K562 (cell line): ENCODE results near the gene RPS19BP1. TPM values are rescaled to one million over a fixed set of nuclear protein-coding genes. Genes with fewer than 3 reads are reported as not detected.

Experiments used
- ESRRA ChIP-seq: fragments of 450-650 bp; IDR thresholded peaks from 2 replicates; pipeline ENCODE4 v1.6.1; 2014; ENCODE audit warnings: low read depth, mild to moderate bottlenecking, moderate library complexity, borderline replicate concordance
- ETS1 ChIP-seq: conservative IDR thresholded peaks from 2 replicates; pipeline ENCODE4 v1.6.1; 2011; ENCODE audit warnings: low read depth, mild to moderate bottlenecking, low read length; ENCODE audit not compliant: control insufficient read depth
- ETV6 ChIP-seq, 3 experiments: fragments of 150-350 bp in 1 of 3; sonication (generic) in 1 of 3; formaldehyde crosslinking in 1 of 3; IDR thresholded peaks; 2 replicates each; pipeline versions ENCODE4 v1.6.1 to v1.8.0; 2014 to 2022; ENCODE audit warnings: borderline replicate concordance in 2 of 3, low read depth in 2 of 3, antibody characterized with exemption in 1 of 3, low read length in 1 of 3, mild to moderate bottlenecking in 1 of 3, missing genetic modification reagents in 1 of 3
- FOXA3 ChIP-seq, 2 experiments: fragments of 450-650 bp in 1 of 2; sonication (generic) in 1 of 2; formaldehyde crosslinking; IDR thresholded peaks in 1 of 2; conservative IDR thresholded peaks in 1 of 2; 2 replicates each; pipeline versions ENCODE4 v1.4.0 to v1.8.0; 2020 to 2022; ENCODE audit warnings: mild to moderate bottlenecking in 2 of 2, missing genetic modification reagents in 1 of 2
- FOXP1 ChIP-seq: sonication (generic); formaldehyde crosslinking; IDR thresholded peaks from 2 replicates; pipeline ENCODE4 v1.8.0; 2022; ENCODE audit warnings: mild to moderate bottlenecking, missing genetic modification reagents
- GATAD2B ChIP-seq: fragments of 450-650 bp; IDR thresholded peaks from 2 replicates; pipeline ENCODE4 v1.6.1; 2017; ENCODE audit warnings: mild to moderate bottlenecking, borderline replicate concordance
- ILK ChIP-seq: fragments of 450-650 bp; IDR thresholded peaks from 2 replicates; pipeline ENCODE4 v1.6.1; 2016; ENCODE audit warnings: missing genetic modification characterization, low read depth, mild to moderate bottlenecking, missing compliant biosample characterization, moderate library complexity, borderline replicate concordance
- NFYB ChIP-seq: IDR thresholded peaks from 2 replicates; pipeline ENCODE4 v1.6.1; 2011; ENCODE audit warnings: mild to moderate bottlenecking, moderate library complexity; ENCODE audit not compliant: insufficient read length; ENCODE audit errors: extremely low read depth
- NR2C1 ChIP-seq, 2 experiments: fragments of 450-650 bp; IDR thresholded peaks; 2 replicates each; pipeline ENCODE4 v1.6.1; 2017; ENCODE audit warnings: mild to moderate bottlenecking in 2 of 2, antibody characterized with exemption in 1 of 2, inconsistent platforms in 1 of 2, missing compliant biosample characterization in 1 of 2, missing genetic modification characterization in 1 of 2
- PHF20 ChIP-seq: fragments of 450-650 bp; IDR thresholded peaks from 2 replicates; pipeline ENCODE4 v1.6.1; 2018; ENCODE audit not compliant: partially characterized antibody
- RAD21 ChIP-seq, 2 experiments: fragments of 250-450 bp in 1 of 2; fragments of 450-650 bp in 1 of 2; sonication (Bioruptor Pico) in 1 of 2; formaldehyde crosslinking in 1 of 2; IDR thresholded peaks in 1 of 2; conservative IDR thresholded peaks in 1 of 2; 2 replicates each; pipeline versions ENCODE4 v1.4.0 to v1.8.0; 2020 to 2022; ENCODE audit warnings: mild to moderate bottlenecking in 2 of 2, moderate library complexity in 1 of 2
- SIRT6 ChIP-seq: IDR thresholded peaks from one replicate; pipeline ENCODE4 v1.6.1; 2012; ENCODE audit warnings: low read depth, mild to moderate bottlenecking, control low read depth, inconsistent platforms, low read length, moderate library complexity
- WHSC1 ChIP-seq: IDR thresholded peaks from one replicate; pipeline ENCODE4 v1.6.1; 2012; ENCODE audit warnings: low read length, control low read depth, inconsistent platforms
- ZNF133 ChIP-seq: fragments of 250-450 bp; sonication (Bioruptor Pico); IDR thresholded peaks from 2 replicates; pipeline ENCODE4 v1.4.0; 2020; ENCODE audit warnings: mild to moderate bottlenecking
- ZNF324 ChIP-seq: fragments of 250-450 bp; sonication (Bioruptor Pico); IDR thresholded peaks from 2 replicates; pipeline ENCODE4 v1.4.0; 2020; ENCODE audit warnings: mild to moderate bottlenecking
- ZNF347 ChIP-seq: fragments of 450-650 bp; formaldehyde crosslinking; IDR thresholded peaks from 2 replicates; pipeline ENCODE4 v1.4.0; 2020; ENCODE audit warnings: low read depth, mild to moderate bottlenecking, moderate library complexity
- ZNF41 ChIP-seq: fragments of 250-450 bp; sonication (Bioruptor Pico); conservative IDR thresholded peaks from 2 replicates; pipeline ENCODE4 v1.4.0; 2020; ENCODE audit warnings: mild to moderate bottlenecking
- ZNF449 ChIP-seq: fragments of 250-450 bp; sonication (Bioruptor Pico); IDR thresholded peaks from 2 replicates; pipeline ENCODE4 v1.8.0; 2022; ENCODE audit warnings: moderate library complexity, mild to moderate bottlenecking, inconsistent platforms
- ZNF778 ChIP-seq: fragments of 450-650 bp; formaldehyde crosslinking; IDR thresholded peaks from 2 replicates; pipeline ENCODE4 v1.4.0; 2020; ENCODE audit warnings: mild to moderate bottlenecking, moderate library complexity
- polyA plus RNA-seq, 8 experiments: library from polyadenylated mRNA; depleted of rRNA in 4 of 8; stranded (reverse) in 5 of 8; unstranded in 3 of 8; fragments of >200 nt; fragmentation: Nextera tagmentation in 2 of 8; fragmentation: Illumina TruSeq in 1 of 8; extraction: Ambion mirVana in 2 of 8; extraction: Trizol in 1 of 8; gene quantifications; 2 replicates each; pipeline versions ENCODE4 v1.2.1 to v1.2.3, GENCODE V29; 2011 to 2014; ENCODE audit warnings: inconsistent platforms in 1 of 8, missing spikeins in 1 of 8
- total RNA-seq, 7 experiments: library from RNA; depleted of rRNA in 6 of 7; stranded (reverse); fragments of >200 nt in 6 of 7; fragmentation: Illumina TruSeq in 2 of 7; extraction: Trizol in 2 of 7; gene quantifications; 2 replicates each; pipeline versions ENCODE4 v1.2.1 to v1.2.3, GENCODE V29; 2011 to 2021; ENCODE audit warnings: low replicate concordance in 1 of 7

RPS19BP1 gene
- total and polyA plus RNA-seq, 9 of the 15 experiments (the other 6 are each of a cell fraction or from before 2014, with no cell fraction given) = 3.0 to 223 (median 84.3) TPM

DNA sequence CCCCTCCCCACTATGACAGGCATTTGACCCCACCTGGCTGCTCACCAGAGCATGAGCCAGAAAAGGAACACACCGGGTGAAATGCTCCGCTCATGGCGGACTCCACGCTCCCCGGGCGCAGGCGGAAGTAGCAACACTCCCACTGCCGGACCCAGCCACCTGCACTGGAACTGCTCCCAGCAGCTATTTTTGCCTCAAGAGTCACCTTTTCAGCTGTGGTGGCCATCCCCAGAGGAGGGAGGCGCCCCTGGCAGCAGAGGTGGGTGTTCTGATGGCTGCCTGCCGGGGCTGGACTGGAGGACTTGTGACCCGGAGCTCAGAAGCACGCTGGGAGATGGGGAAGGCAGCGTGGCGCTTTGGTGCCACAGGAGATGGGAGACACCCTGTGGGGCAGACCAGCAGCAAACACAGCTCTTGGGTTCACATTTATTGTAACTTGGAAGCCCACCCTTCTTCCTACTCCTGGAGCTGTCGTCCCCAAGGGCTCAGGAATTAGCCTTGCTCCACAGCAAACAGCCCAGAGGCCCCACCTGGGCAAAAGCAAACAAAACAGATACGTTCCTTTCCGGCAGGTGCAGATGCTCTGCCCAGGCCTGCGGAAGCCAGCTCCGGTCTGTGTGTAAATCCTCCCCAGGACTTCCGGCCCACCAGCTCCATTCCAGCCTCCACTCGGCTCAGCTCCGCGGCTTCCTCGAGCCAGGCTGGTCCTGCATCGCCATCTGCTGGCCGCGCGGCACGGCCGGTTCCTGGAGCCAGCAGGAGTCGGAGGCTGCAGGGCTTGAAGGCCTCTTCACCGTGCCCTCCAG, 3.7 kb downstream of the RPS19BP1 start (continued):
- TF ChIP-seq ESRRA (peak; percentile 48; the same call in 1 of the 2 replicates), ZNF41 (no peak), ZNF778 (CRISPR knock-in tag) (no peak), PHF20 (no peak), SIRT6 (no peak), ZNF133 (CRISPR knock-in tag) (no peak), ZNF347 (CRISPR knock-in tag) (no peak), WHSC1 (no peak), FOXA3 (CRISPR knock-in tag; conservative IDR thresholded peaks at IDR 0.05 in 1 of 2, IDR thresholded peaks at IDR 0.05 in 1 of 2) (no peak), NR2C1 (IDR thresholded peaks at IDR 0.05) (no peak), NR2C1 (tag; IDR thresholded peaks at IDR 0.05) (no peak), GATAD2B (peak; percentile 77; the same call in 1 of the 2 replicates), ZNF449 (no peak), ZNF324 (CRISPR knock-in tag) (no peak), ILK (tag) (no peak), FOXP1 (CRISPR knock-in tag) (no peak; the same call in 1 of the 2 replicates), ETS1 (peak; percentile 76), NFYB (no peak), RAD21 (CRISPR knock-in tag; conservative IDR thresholded peaks at IDR 0.05 in 1 of 2, IDR thresholded peaks at IDR 0.05 in 1 of 2) (peak; percentile 92 to 96), ETV6 (IDR thresholded peaks at IDR 0.05; ENCODE audit: borderline replicate concordance in 1 of 2, low read depth in 2 of 2, low read length in 1 of 2) (peak in 1 of 2 experiments; percentile 27; a peak in 1 of 4 replicates), ETV6 (CRISPR knock-in tag; IDR thresholded peaks at IDR 0.05; ENCODE audit: borderline replicate concordance) (no peak)
